GM12872 (cell line): ENCODE measurements around the gene CFAP52.

Experiments
- TF ChIP-seq, protein P1 (sequence below): IDR thresholded peaks from 3 replicates; pipeline ENCODE4 v1.5.1; 2011; ENCODE audit warnings: low read depth, mild to moderate bottlenecking, low read length, moderate library complexity; ENCODE audit not compliant: insufficient read depth

Gene CFAP52

GRCh38 chr17:9658593-9659211 lies 82.3 kb downstream of the CFAP52 start:
- TF ChIP-seq, protein P1, sequence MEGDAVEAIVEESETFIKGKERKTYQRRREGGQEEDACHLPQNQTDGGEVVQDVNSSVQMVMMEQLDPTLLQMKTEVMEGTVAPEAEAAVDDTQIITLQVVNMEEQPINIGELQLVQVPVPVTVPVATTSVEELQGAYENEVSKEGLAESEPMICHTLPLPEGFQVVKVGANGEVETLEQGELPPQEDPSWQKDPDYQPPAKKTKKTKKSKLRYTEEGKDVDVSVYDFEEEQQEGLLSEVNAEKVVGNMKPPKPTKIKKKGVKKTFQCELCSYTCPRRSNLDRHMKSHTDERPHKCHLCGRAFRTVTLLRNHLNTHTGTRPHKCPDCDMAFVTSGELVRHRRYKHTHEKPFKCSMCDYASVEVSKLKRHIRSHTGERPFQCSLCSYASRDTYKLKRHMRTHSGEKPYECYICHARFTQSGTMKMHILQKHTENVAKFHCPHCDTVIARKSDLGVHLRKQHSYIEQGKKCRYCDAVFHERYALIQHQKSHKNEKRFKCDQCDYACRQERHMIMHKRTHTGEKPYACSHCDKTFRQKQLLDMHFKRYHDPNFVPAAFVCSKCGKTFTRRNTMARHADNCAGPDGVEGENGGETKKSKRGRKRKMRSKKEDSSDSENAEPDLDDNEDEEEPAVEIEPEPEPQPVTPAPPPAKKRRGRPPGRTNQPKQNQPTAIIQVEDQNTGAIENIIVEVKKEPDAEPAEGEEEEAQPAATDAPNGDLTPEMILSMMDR = no peak

DNA sequence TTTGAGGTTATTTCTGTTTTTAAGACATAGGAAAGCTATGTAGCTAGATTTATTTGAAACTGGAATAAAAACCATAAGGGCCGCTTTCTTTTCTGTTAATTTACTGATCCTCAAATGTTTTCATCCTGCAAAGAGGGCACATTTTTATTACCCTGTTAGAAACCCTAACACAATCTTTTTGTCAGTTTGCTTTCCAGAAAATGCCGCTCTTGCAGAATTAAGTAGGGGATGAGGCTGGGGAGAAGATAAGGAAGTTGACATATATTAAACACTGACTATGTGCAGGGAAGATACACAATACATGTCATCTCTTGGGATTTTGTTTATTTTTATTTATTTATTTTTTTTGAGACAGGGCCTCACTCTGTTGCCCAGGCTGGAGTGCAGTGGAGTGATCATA lies 84.6 kb downstream of the CFAP52 start:
- TF ChIP-seq, protein P1 = no peak

DNA sequence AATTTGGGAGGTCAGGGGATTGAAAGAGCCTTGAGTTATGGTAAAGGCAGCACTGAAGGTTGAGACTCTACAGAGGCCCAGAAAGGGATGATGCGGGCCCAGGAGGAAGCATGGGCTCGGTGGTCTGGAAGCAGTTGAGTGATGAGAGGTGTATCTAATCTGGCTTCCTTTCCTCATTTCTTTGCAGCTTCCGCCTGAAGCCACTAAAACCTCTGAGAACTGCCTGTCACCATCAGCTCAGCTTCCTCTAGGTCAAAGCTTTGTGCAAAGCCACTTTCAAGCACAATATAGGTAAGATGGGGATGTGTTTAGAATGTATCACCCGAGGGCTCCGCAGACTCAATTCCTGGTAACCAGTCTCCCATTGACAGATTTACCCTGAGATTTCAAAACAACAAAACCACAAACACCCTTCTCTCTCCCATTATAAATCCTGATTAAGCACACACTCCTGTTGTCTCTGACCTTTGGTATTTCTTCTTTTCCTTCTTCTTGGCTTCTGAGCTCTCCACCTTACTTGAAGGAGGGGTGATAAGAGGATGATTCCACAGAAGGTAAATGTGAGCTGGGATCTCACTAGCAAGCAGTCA lies 90.1 kb downstream of the CFAP52 start:
- TF ChIP-seq, protein P1 = no peak

DNA sequence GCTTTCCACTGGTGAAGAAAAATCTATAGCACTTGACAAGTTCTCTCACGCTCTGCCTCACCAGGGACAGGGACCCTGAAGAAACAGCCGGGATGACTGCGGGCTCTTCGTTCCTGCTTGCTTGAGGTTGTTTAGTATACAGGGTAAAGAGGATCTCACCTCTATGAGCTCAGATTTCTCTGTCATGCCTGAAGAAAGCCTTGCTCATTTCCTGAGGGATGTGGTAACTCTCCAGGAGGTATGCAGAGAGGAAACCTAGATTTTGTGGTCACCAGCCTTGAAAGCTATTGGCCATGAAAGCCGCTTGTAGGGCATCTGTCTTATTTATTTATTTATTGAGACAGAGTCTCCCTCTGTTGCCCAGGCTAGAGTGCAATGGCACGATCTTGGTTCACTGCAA lies 92.1 kb downstream of the CFAP52 start:
- TF ChIP-seq, protein P1 = no peak

- TF ChIP-seq, protein P1 = no peak
Measured at GRCh38 chr17:9669551-9670008, 93.1 kb downstream of the CFAP52 start.

GRCh38 chr17:9670596-9670995 lies 94.2 kb downstream of the CFAP52 start:
- TF ChIP-seq, protein P1 = no peak

- TF ChIP-seq, protein P1 = no peak
Measured at GRCh38 chr17:9671559-9671958, 95.1 kb downstream of the CFAP52 start.
